Naive B cell (primary cell): ENCODE measurements around the gene TMEM132A. TPM values are rescaled to one million over a fixed set of nuclear protein-coding genes. Genes with fewer than 3 reads are reported as not detected.
A peak's percentile ranks its signal among the peaks of the same experiment; 100 is the strongest.

ENCODE experiments used
- ATAC-seq, 2 donors: fragments of 150-1000 bp; cut with Tn5 transposase; 2 replicates each; pipeline ENCODE4 v1.10.0; 2021; ENCODE audit warnings: low read depth in 2 of 2, mild to moderate bottlenecking in 2 of 2, moderate library complexity in 2 of 2
- DNase-seq: peaks from one replicate; pipeline ENCODE4 v3.0.0; 2022
- H3K27ac Mint-ChIP-seq, 6 donors: one replicate each; pipeline ENCODE4 v1.8.0; 2020 to 2022; ENCODE audit warnings: mild to moderate bottlenecking in 6 of 6, mixed read lengths in 6 of 6, moderate library complexity in 5 of 6, inconsistent platforms in 2 of 6
- H3K27me3 Mint-ChIP-seq, 3 donors: one replicate each; pipeline ENCODE4 v1.8.0; 2021 to 2022; ENCODE audit warnings: mixed read lengths in 3 of 3, mild to moderate bottlenecking in 1 of 3
- H3K36me3 Mint-ChIP-seq, 2 donors: one replicate each; pipeline ENCODE4 v1.8.0; 2020 to 2022; ENCODE audit warnings: mixed read lengths in 2 of 2, inconsistent platforms in 1 of 2, mild to moderate bottlenecking in 1 of 2
- H3K4me1 Mint-ChIP-seq, 3 donors: one replicate each; pipeline ENCODE4 v1.8.0; 2020 to 2022; ENCODE audit warnings: mixed read lengths in 3 of 3, inconsistent platforms in 1 of 3, mild to moderate bottlenecking in 1 of 3, moderate library complexity in 1 of 3
- H3K4me3 Mint-ChIP-seq, 8 donors: one replicate each; pipeline ENCODE4 v1.8.0; 2020 to 2022; ENCODE audit warnings: mild to moderate bottlenecking in 8 of 8, mixed read lengths in 8 of 8, moderate library complexity in 8 of 8, inconsistent platforms in 2 of 8
- H3K9me3 Mint-ChIP-seq, 7 donors: one replicate each; pipeline ENCODE4 v1.8.0; 2020 to 2022; ENCODE audit warnings: mixed read lengths in 7 of 7, mild to moderate bottlenecking in 5 of 7, inconsistent platforms in 2 of 7, moderate library complexity in 1 of 7
- polyA plus RNA-seq, 6 donors: library from polyadenylated mRNA; unstranded; fragments of 300-500 nt; fragmentation: Illumina TruSeq; gene quantifications; one replicate each; pipeline ENCODE4 v1.2.3, GENCODE V29; 2021; ENCODE audit warnings: low read depth in 6 of 6

Gene TMEM132A
- polyA plus RNA-seq, 6 donors from 2014 or later = 0.23 to 1.2 (median 0.40) TPM; not detected in 2

GRCh38 chr11:60951606-60951903 is 27.3 kb downstream of the TMEM132A start:
- peak; percentile 3 to 4 for ATAC-seq
- peak overlapping the region; percentile 96 to 99 (median 97) for H3K27ac Mint-ChIP-seq
- peaks cover 0 to 1% of the 10 kb centered on the region in 2 donors for H3K36me3 Mint-ChIP-seq
- H3K4me3 Mint-ChIP-seq = peak overlapping the region; percentile 88 to 97 (median 94)
- H3K27me3 Mint-ChIP-seq = no peaks in the 10 kb centered on the region
- H3K9me3 Mint-ChIP-seq = no peaks in the 10 kb centered on the region
- DNase-seq = no peak
- H3K4me1 Mint-ChIP-seq = peaks cover 47 to 73% (median 55%) of the 10 kb centered on the region in 3 donors

GRCh38 chr11:60951904-60952741 is 27.9 kb downstream of the TMEM132A start, which contains the start of gene SLC15A3:
SLC15A3 (minus strand) TSS chr11:60952176; CDS start chr11:60951551, 625 bp downstream.
- no peaks in the 10 kb centered on the region for H3K9me3 Mint-ChIP-seq
- H3K27ac Mint-ChIP-seq = peak within 1 kb of the TSS; percentile 96 to 99 (median 97)
- DNase-seq = peak; percentile 90
- peaks cover 49 to 70% (median 55%) of the 10 kb centered on the region in 3 donors for H3K4me1 Mint-ChIP-seq
- H3K27me3 Mint-ChIP-seq = no peaks in the 10 kb centered on the region
- ATAC-seq = peak; percentile 88 to 89
- peak within 1 kb of the TSS; percentile 88 to 97 (median 94) for H3K4me3 Mint-ChIP-seq
- H3K36me3 Mint-ChIP-seq = no peaks in the 10 kb centered on the region

DNA sequence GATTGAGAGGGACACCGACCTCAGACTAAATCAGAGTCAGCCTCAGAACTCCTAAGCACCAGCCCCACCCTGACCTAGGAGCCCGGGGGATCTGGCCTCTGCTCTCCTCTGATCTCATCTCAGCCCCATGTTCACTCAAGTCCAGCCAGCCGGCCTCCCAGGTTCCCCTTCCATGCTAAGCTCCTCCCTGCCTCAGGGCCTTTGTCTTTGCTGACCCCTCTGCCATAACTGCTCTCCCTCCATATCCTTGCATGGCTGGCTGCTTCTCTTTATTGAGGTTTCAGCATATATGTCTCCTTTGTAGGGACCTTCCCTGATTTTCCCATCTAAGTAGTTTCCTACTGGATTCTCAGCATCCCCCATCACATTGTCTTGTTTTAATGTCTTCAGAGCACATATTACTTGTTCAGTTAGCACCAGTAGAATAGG is 28.5 kb downstream of the TMEM132A start:
- Mint-ChIP-seq H3K27ac (peak overlapping the region; percentile 96 to 99 (median 97)), H3K4me3 (peak overlapping the region; percentile 88 to 97 (median 94)), H3K27me3 (no peaks in the 10 kb centered on the region), H3K36me3 (no peaks in the 10 kb centered on the region), H3K9me3 (no peaks in the 10 kb centered on the region), H3K4me1 (peaks cover 51 to 65% (median 55%) of the 10 kb centered on the region in 3 donors)
- ATAC-seq = no peak
- DNase-seq = no peak

- Mint-ChIP-seq H3K4me1 (peaks cover 45 to 55% (median 52%) of the 10 kb centered on the region in 3 donors), H3K27ac (peak overlapping the region; percentile 47 to 99 (median 97)), H3K9me3 (no peaks in the 10 kb centered on the region), H3K27me3 (no peaks in the 10 kb centered on the region), H3K4me3 (peak overlapping the region in 7 of 8 donors; percentile 13 to 96 (median 88)), H3K36me3 (no peaks in the 10 kb centered on the region)
- no peak for DNase-seq
- ATAC-seq = peak in 1 of 2 donors; percentile 4
Measured at GRCh38 chr11:60953781-60954180, 29.5 kb downstream of the TMEM132A start.

- H3K4me1 Mint-ChIP-seq = peaks cover 39 to 49% (median 46%) of the 10 kb centered on the region in 3 donors
- ATAC-seq = peak; percentile 17 to 19
- H3K27me3 Mint-ChIP-seq = no peaks in the 10 kb centered on the region
- peak; percentile 51 for DNase-seq
- H3K27ac Mint-ChIP-seq = peak overlapping the region; percentile 83 to 97 (median 91)
- peak overlapping the region in 5 of 8 donors; percentile 39 to 96 (median 88) for H3K4me3 Mint-ChIP-seq
- H3K9me3 Mint-ChIP-seq = no peaks in the 10 kb centered on the region
- no peaks in the 10 kb centered on the region for H3K36me3 Mint-ChIP-seq
Measured at GRCh38 chr11:60954421-60954820, 30.2 kb downstream of the TMEM132A start.

- Mint-ChIP-seq H3K4me1 (peaks cover 31 to 38% (median 37%) of the 10 kb centered on the region in 3 donors), H3K27me3 (peaks cover 0 to under 1% (median 0%) of the 10 kb centered on the region in 3 donors), H3K27ac (peak overlapping the region in 3 of 6 donors; percentile 38 to 85 (median 62)), H3K9me3 (no peaks in the 10 kb centered on the region), H3K36me3 (no peaks in the 10 kb centered on the region), H3K4me3 (no peak overlapping the region)
- no peak for DNase-seq
- ATAC-seq = no peak
Measured at GRCh38 chr11:60955571-60955970, 31.3 kb downstream of the TMEM132A start.

DNA sequence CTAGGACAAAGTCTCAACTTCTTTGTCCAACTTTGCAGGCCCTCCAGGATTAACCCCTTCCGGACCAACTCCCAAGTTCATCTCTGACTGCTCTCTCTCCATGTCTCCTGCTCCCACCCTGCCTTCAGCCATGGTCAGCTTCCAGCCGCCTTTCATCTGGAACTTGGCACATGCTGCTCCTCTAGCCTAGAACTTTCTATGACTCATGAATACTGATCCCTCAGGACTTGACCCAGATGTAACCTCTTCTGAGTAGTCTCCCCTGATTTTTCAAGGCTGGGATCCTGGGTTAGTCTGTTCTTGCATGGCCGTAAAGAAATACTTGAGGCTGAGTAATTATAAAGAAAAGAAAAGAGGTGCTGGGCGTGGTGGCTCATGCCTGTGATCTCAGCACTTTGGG is 32.9 kb downstream of the TMEM132A start:
- no peak overlapping the region for H3K4me3 Mint-ChIP-seq
- peak overlapping the region in 2 of 6 donors; percentile 20 to 69 for H3K27ac Mint-ChIP-seq
- no peaks in the 10 kb centered on the region for H3K9me3 Mint-ChIP-seq
- no peaks in the 10 kb centered on the region for H3K36me3 Mint-ChIP-seq
- H3K4me1 Mint-ChIP-seq = peaks cover 26 to 35% (median 29%) of the 10 kb centered on the region in 3 donors
- ATAC-seq (no peak), DNase-seq (no peak)
- peaks cover 0 to 7% (median 0%) of the 10 kb centered on the region in 3 donors for H3K27me3 Mint-ChIP-seq

GRCh38 chr11:60959431-60959830 is 35.2 kb downstream of the TMEM132A start:
- ATAC-seq (no peak), DNase-seq (no peak)
- Mint-ChIP-seq H3K4me1 (peaks cover 6 to 13% (median 7%) of the 10 kb centered on the region in 3 donors), H3K9me3 (no peaks in the 10 kb centered on the region), H3K36me3 (no peaks in the 10 kb centered on the region), H3K27me3 (peaks cover 0 to 7% (median 0%) of the 10 kb centered on the region in 3 donors), H3K4me3 (no peak overlapping the region), H3K27ac (peak overlapping the region in 1 of 6 donors; percentile 44)

DNA sequence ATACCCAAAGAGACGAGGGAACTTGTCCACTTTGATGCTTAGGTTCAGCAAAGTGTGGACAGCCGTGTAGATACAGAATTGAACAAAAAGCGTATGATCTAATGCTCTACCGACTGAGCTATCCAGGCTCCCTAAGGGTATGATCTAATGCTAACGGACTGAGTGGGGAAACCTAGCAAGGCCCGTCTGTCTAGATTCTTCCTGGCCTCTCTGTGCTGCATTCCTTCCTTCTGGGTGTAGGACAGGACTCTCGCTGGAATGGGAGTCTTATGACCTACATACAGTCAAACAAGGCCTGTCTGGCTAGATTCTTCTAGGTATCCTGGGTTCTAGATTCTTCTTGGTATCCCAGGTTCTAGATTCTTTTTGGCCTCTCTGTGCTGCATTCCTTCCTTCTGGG is 36.1 kb downstream of the TMEM132A start:
- no peaks in the 10 kb centered on the region for H3K36me3 Mint-ChIP-seq
- no peak overlapping the region for H3K4me3 Mint-ChIP-seq
- no peaks in the 10 kb centered on the region for H3K9me3 Mint-ChIP-seq
- H3K27me3 Mint-ChIP-seq = peaks cover 0 to 7% (median 0%) of the 10 kb centered on the region in 3 donors
- no peak overlapping the region for H3K27ac Mint-ChIP-seq
- ATAC-seq = no peak
- H3K4me1 Mint-ChIP-seq = peaks cover 5 to 7% (median 5%) of the 10 kb centered on the region in 3 donors
- DNase-seq = no peak

- Mint-ChIP-seq H3K9me3 (peaks cover 0 to 6% (median 0%) of the 10 kb centered on the region in 7 donors), H3K4me1 (no peaks in the 10 kb centered on the region), H3K27me3 (peaks cover 0 to 7% (median 0%) of the 10 kb centered on the region in 3 donors), H3K36me3 (no peaks in the 10 kb centered on the region), H3K4me3 (no peak overlapping the region), H3K27ac (no peak overlapping the region)
- DNase-seq (no peak), ATAC-seq (no peak)
Measured at GRCh38 chr11:60964801-60965200, 40.5 kb downstream of the TMEM132A start.

DNA sequence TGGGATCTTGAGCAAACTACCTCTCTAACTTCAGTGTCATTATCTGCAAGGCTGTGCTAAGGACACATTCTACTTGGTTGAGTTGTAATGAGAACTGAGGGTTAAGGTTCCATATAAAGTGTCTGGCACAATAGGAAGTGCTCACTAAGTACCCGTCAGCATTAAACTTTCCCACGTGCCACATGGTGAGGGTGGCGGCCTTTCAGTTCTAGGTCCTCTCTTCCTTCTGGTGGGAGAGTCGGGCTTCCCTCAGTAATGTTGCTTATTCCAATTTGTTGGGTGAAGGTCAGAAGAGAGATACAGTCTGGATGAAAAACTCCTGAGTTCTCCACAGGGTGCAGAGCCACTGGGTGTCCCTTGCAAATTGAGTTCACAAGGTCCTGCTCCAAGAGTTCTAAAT is 42.6 kb downstream of the TMEM132A start:
- Mint-ChIP-seq H3K36me3 (no peaks in the 10 kb centered on the region), H3K9me3 (peaks cover 0 to 6% (median 0%) of the 10 kb centered on the region in 7 donors), H3K4me1 (peaks cover 17 to 19% (median 17%) of the 10 kb centered on the region in 3 donors), H3K27me3 (no peaks in the 10 kb centered on the region), H3K27ac (peak overlapping the region in 1 of 6 donors; percentile 66), H3K4me3 (no peak overlapping the region)
- DNase-seq (no peak), ATAC-seq (no peak)

GRCh38 chr11:60968223-60968622 is 44.0 kb downstream of the TMEM132A start:
- H3K36me3 Mint-ChIP-seq = no peaks in the 10 kb centered on the region
- ATAC-seq = no peak

GRCh38 chr11:60970369-60970774 is 46.1 kb downstream of the TMEM132A start:
- H3K27ac Mint-ChIP-seq = peak overlapping the region; percentile 85 to 89 (median 86)
- peaks cover 32 to 47% (median 40%) of the 10 kb centered on the region in 3 donors for H3K4me1 Mint-ChIP-seq
- no peaks in the 10 kb centered on the region for H3K36me3 Mint-ChIP-seq
- peak; percentile 78 to 83 for ATAC-seq
- H3K4me3 Mint-ChIP-seq = peak overlapping the region in 7 of 8 donors; percentile 24 to 64 (median 44)
- peak; percentile 67 for DNase-seq
- H3K9me3 Mint-ChIP-seq = peaks cover 0 to 6% (median 0%) of the 10 kb centered on the region in 7 donors
- H3K27me3 Mint-ChIP-seq = no peaks in the 10 kb centered on the region

More at GRCh38 chr11:60968223-60968622, 44.0 kb downstream of the TMEM132A start:
- no peak overlapping the region for H3K27ac Mint-ChIP-seq
- H3K9me3 Mint-ChIP-seq = peaks cover 0 to 6% (median 0%) of the 10 kb centered on the region in 7 donors
- no peak overlapping the region for H3K4me3 Mint-ChIP-seq
- no peaks in the 10 kb centered on the region for H3K27me3 Mint-ChIP-seq
- H3K4me1 Mint-ChIP-seq = peaks cover 24 to 31% (median 28%) of the 10 kb centered on the region in 3 donors
- no peak for DNase-seq
